HUES6 (cell line): ENCODE results near the gene PNMT.

Source experiments
- H3K27ac ChIP-seq: 2 replicates; pipeline ENCODE4 v1.7.0; 2013; ENCODE audit warnings: low read depth, mild to moderate bottlenecking, low read length, inconsistent platforms
- H3K27me3 ChIP-seq: 2 replicates; pipeline ENCODE4 v1.6.1; 2013; ENCODE audit warnings: low read length; ENCODE audit not compliant: control insufficient read depth, insufficient read depth
- H3K36me3 ChIP-seq: 2 replicates; pipeline ENCODE4 v1.6.1; 2013; ENCODE audit warnings: low read length; ENCODE audit not compliant: control insufficient read depth, insufficient read depth
- H3K4me1 ChIP-seq: 2 replicates; pipeline ENCODE4 v1.6.1; 2013; ENCODE audit warnings: low read length; ENCODE audit not compliant: control insufficient read depth, insufficient read depth
- H3K4me3 ChIP-seq: 2 replicates; pipeline ENCODE4 v1.5.1; 2013; ENCODE audit warnings: low read depth, low read length
- H3K9ac ChIP-seq: one replicate; pipeline ENCODE4 v1.6.1; 2013; ENCODE audit warnings: mild to moderate bottlenecking, low read length
- H3K9me3 ChIP-seq: 2 replicates; pipeline ENCODE4 v1.6.1; 2013; ENCODE audit warnings: low read depth, low read length; ENCODE audit not compliant: control insufficient read depth, insufficient read depth

The PNMT gene

DNA sequence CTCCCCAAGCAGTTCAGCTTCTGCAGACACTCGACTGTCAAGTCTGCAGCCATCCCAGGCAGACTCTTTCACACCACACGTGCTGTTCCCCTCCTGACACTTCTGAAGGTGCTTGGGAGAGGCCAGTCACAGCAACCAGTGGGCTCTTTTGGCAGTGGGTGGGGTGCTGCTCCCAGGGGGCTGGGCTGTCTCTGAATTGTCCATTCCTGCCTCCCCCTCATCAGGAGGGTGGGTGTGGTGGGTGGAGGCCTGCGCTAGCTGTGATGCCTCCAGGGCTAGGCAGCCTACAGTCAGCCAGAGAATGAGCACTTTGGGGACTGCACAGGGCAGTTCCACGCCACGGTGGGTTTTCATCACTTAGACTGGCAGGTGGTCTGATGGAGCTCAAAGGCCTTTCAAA lies 21.0 kb upstream of the PNMT start:
- H3K4me3 ChIP-seq = no peak overlapping the region
- H3K9ac ChIP-seq = no peak overlapping the region
- no peak overlapping the region for H3K27ac ChIP-seq
- H3K36me3 ChIP-seq = 0 out of 2 replicates have a peak, but pooled peaks cover 4% of the 10 kb centered on the region
- no peaks in the 10 kb centered on the region for H3K27me3 ChIP-seq
- H3K9me3 ChIP-seq = no peaks in the 10 kb centered on the region
- peaks cover 40% of the 10 kb centered on the region for H3K4me1 ChIP-seq

DNA sequence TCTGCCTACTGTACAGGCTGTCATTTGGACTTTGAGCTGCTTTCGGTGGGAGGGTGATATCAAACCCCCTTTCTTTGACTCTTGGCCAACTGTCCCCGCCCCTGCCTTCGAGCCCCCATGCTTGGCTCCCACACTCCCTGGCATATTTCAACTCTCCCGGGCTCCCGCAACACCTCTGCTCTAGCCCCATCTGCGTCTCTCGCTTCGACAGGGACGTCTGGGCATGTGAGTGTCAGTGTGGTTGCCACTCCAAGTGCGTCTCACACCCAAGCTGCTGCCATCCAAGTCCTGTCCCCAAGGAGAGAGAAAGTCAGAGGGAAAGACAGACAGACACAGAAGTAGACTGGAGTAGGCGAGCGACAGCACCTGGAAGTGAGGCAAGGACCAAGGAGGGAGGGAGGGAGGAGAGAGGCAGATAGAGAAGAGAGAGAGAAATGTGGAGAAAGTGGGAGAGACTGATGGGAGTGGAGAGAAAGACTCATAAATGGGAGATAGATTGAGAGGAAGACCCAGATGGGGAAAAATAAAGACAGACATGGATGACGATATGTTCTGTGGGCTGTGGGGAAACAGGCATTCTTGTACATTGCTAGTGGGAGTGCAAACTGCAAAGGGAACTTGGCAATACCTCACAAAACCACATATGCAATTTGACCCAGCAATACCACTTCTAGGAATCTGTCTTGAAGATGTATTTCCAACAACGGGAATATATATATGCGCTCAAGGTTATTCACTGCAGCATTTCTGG lies 19.5 kb upstream of the PNMT start:
- H3K27me3 ChIP-seq = no peaks in the 10 kb centered on the region
- H3K4me3 ChIP-seq = no peak overlapping the region
- no peak overlapping the region for H3K27ac ChIP-seq
- no peak overlapping the region for H3K9ac ChIP-seq
- H3K4me1 ChIP-seq = peaks cover 45% of the 10 kb centered on the region
- H3K36me3 ChIP-seq = 0 out of 2 replicates have a peak, but pooled peaks cover 4% of the 10 kb centered on the region
- no peaks in the 10 kb centered on the region for H3K9me3 ChIP-seq

DNA sequence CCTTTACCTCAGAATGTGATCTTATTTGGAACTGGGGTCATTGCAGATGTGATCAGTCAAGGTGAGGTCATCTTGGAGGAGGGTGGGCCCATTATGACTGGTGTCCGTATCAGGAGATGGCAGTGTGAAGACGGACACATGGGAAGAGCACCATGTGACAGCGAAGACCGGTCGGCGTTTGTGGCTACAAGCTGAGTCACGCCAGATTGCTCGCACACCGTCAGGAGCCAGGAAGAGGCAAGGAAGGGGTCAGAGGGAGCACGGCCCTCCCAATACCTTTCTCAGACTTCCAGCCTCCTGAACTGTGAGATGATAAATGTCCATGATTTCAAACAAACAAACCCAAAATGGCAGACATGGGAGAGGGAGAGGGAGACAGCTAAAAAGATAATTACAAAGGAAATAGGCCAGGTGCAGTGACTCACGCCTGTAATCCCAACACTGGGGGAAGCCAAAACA lies 18.1 kb upstream of the PNMT start:
- Histone ChIP-seq H3K9ac (no peak overlapping the region), H3K4me3 (no peak overlapping the region), H3K36me3 (0 out of 2 replicates have a peak, but pooled peaks cover 4% of the 10 kb centered on the region), H3K9me3 (no peaks in the 10 kb centered on the region), H3K4me1 (peaks cover 36% of the 10 kb centered on the region), H3K27me3 (no peaks in the 10 kb centered on the region), H3K27ac (no peak overlapping the region)

DNA sequence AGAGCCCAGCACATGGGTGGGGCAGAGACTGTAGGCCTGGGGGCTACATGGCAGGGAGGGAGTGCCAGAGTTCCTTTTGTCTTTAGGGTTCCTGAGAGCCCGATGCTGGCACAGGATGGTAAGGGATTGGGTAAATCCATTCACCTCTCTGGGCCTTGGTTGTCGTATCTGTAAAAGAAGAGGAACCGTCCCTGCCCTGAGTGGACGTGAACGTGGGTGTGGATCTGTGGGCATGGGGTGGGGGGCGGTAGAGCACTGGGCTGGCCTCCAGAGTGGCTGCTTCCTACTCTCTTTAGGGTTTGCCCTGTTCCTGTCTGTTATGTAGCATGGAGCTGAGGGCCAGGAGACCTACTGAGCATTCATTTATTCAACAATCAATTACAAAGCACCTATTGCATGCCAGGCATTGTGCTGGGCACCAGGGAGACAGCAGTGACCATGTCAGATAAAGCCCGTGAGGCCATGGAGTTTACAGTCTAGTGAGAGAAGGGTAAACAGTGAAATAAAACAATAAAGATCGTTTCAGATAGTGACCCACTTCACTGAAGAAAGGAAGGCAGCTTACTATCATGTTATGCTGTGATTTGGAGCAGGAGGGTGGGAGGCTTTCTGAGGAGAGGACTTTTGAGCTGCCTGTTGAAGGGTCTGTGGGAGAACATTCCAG lies 16.2 kb upstream of the PNMT start:
- Histone ChIP-seq H3K27ac (no peak overlapping the region), H3K9ac (no peak overlapping the region), H3K36me3 (0 out of 2 replicates have a peak, but pooled peaks cover 4% of the 10 kb centered on the region), H3K4me3 (no peak overlapping the region), H3K27me3 (no peaks in the 10 kb centered on the region), H3K4me1 (peaks cover 31% of the 10 kb centered on the region), H3K9me3 (no peaks in the 10 kb centered on the region)

DNA sequence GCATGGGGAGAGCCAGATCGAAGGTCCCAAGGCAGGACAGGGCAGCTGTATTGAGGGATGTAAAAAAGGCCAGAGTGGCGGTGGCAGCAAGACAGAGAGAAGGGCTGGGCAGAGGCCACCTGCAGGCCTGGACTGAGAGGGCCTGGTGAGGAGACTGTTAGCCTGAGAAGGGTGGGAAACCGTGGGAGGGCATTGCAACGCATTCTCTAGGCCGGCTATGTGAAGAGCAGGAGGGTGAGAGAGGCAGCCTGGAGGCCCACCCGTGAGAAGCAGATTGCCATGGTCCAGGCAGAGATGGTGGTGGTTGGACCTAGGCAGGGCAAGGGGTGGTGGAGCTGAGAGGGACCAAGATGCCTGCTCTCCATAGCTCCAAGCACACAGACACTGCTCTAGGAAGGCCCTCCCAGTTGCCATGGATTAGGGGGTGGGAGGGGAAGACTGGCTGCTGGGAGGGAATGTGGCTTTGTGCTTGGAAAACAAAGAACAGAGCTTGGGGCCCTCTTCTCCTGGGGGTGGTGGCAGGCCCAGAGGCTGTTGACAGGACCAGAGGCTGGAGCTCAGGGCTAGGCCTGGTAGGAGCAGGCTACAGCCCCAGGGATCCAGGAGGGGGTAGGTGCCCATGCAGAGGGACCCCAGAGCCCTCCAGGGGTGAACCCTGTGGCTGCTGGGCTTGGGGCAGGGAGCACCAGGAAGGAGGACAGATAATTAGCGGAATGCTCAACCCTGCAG lies 15.5 kb upstream of the PNMT start:
- H3K4me1 ChIP-seq = peaks cover 31% of the 10 kb centered on the region
- no peaks in the 10 kb centered on the region for H3K9me3 ChIP-seq
- no peak overlapping the region for H3K27ac ChIP-seq
- H3K36me3 ChIP-seq = 0 out of 2 replicates have a peak, but pooled peaks cover 4% of the 10 kb centered on the region
- no peak overlapping the region for H3K4me3 ChIP-seq
- no peak overlapping the region for H3K9ac ChIP-seq
- H3K27me3 ChIP-seq = no peaks in the 10 kb centered on the region

DNA sequence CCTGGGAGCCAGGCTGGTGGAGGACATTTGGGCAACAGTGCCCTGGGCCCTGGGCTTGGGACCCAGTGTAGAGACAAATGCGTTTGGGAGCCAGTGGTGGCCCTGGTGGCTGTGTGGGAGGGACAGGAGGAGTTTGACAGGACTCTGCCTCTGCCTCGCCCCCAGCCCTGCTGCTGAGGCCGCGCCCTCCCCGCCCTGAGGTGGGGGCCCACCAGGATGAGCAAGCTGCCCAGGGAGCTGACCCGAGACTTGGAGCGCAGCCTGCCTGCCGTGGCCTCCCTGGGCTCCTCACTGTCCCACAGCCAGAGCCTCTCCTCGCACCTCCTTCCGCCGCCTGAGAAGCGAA lies 15.0 kb upstream of the PNMT start:
- H3K36me3 ChIP-seq = 0 out of 2 replicates have a peak, but pooled peaks cover 4% of the 10 kb centered on the region
- H3K4me1 ChIP-seq = peaks cover 31% of the 10 kb centered on the region
- H3K9ac ChIP-seq = no peak overlapping the region
- H3K4me3 ChIP-seq = no peak overlapping the region
- H3K9me3 ChIP-seq = no peaks in the 10 kb centered on the region
- no peaks in the 10 kb centered on the region for H3K27me3 ChIP-seq
- H3K27ac ChIP-seq = no peak overlapping the region

DNA sequence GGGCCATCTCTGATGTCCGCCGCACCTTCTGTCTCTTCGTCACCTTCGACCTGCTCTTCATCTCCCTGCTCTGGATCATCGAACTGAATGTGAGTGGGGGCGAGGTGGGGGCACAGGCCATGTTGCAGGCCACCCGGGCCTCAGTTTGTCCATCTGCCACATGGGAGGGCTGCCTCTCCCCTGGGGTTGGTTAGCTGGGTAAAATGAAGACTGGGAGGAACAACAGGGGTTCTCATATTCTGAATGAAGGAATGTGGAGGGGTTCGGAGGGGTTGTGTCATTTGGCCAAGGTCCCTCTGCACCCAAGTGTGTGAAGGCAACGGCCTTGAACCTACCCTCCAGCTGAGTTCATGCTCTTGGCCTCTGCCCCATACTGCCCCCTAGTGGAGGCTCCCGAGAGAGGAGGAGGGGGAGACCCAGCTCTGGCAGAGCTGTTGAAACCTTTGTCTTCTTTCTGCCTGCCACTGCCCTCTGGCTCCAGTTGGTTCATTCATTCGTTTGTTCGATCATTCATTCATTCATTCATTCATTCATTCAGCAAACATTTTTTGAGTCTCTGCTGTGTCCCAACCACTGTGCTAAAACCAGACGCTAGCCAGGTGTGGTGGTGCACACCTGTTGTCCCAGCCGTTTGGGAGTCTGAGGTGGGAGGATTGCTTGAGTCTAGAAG lies 14.5 kb upstream of the PNMT start:
- Histone ChIP-seq H3K4me3 (no peak overlapping the region), H3K9me3 (no peaks in the 10 kb centered on the region), H3K4me1 (peaks cover 28% of the 10 kb centered on the region), H3K27me3 (no peaks in the 10 kb centered on the region), H3K9ac (no peak overlapping the region), H3K36me3 (0 out of 2 replicates have a peak, but pooled peaks cover 7% of the 10 kb centered on the region), H3K27ac (no peak overlapping the region)

DNA sequence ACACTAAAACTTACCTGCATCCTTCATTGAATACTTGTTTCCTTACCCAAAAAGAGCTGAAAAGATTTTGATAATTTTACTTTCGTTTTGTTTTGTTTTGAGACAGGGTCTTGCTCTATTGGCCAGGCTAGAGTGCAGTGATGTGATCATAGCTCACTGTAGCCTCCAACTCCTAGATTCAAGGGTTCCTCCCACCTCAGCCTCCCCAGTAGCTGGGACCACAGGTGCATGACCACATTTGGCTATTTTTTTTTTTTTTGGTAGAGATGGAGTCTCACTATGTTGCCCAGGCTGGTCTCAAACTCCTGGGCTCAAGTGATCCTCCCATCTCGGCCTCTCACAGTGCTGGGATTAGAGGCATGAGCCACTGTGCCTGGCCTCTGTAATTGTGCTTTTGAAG lies 13.1 kb upstream of the PNMT start:
- H3K9ac ChIP-seq = no peak overlapping the region
- no peak overlapping the region for H3K27ac ChIP-seq
- no peaks in the 10 kb centered on the region for H3K9me3 ChIP-seq
- H3K36me3 ChIP-seq = peaks cover 11% of the 10 kb centered on the region
- no peaks in the 10 kb centered on the region for H3K27me3 ChIP-seq
- peaks cover 26% of the 10 kb centered on the region for H3K4me1 ChIP-seq
- H3K4me3 ChIP-seq = no peak overlapping the region

DNA sequence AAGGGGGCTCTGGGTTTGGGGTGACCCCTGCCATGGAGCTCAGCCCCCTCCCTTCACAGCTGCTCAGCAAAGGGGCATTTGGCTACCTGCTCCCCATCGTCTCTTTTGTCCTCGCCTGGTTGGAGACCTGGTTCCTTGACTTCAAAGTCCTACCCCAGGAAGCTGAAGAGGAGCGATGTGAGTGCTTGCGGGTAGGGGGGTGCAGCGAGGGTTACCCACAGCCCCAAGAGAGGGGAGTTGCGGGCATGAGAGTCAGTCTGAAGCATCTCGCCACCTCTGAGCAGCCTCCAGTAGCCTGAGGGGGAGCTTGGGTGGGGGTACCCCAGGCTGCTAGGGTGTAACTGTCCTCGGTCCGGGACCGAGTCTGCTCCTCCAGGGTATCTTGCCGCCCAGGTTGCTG lies 9.9 kb upstream of the PNMT start:
- H3K4me3 ChIP-seq = no peak overlapping the region
- H3K9ac ChIP-seq = no peak overlapping the region
- H3K27me3 ChIP-seq = no peaks in the 10 kb centered on the region
- H3K27ac ChIP-seq = no peak overlapping the region
- H3K36me3 ChIP-seq = peaks cover 26% of the 10 kb centered on the region
- no peaks in the 10 kb centered on the region for H3K9me3 ChIP-seq
- peaks cover 17% of the 10 kb centered on the region for H3K4me1 ChIP-seq

DNA sequence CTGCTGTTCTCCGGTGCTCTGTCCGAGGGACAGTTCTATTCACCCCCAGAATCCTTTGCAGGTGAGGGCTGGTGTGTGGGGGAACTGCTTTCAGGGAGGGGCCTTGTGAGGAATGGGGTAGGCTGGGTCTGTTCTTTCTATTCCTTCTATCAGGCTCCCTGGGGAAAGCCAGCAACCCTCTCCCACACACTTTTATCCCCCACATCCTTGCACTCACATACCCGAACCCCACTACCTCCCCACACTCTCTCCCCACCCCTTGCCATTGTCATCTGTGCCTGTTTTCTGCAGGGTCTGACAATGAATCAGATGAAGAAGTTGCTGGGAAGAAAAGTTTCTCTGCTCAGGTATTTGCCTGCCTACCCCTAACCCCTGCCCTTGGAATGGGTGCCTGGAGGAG lies 9.5 kb upstream of the PNMT start:
- peaks cover 13% of the 10 kb centered on the region for H3K4me1 ChIP-seq
- no peak overlapping the region for H3K4me3 ChIP-seq
- no peaks in the 10 kb centered on the region for H3K9me3 ChIP-seq
- no peak overlapping the region for H3K9ac ChIP-seq
- peaks cover 26% of the 10 kb centered on the region for H3K36me3 ChIP-seq
- H3K27ac ChIP-seq = no peak overlapping the region
- H3K27me3 ChIP-seq = no peaks in the 10 kb centered on the region
